ENCODE data around the gene GID4.

The GID4 gene

GRCh38 chr17:18099516-18099915 is 60.3 kb downstream of the GID4 start:
- no peak for DNase-seq (ENCODE audit: low read depth in 2 of 2, low spot score in 1 of 2)

DNA sequence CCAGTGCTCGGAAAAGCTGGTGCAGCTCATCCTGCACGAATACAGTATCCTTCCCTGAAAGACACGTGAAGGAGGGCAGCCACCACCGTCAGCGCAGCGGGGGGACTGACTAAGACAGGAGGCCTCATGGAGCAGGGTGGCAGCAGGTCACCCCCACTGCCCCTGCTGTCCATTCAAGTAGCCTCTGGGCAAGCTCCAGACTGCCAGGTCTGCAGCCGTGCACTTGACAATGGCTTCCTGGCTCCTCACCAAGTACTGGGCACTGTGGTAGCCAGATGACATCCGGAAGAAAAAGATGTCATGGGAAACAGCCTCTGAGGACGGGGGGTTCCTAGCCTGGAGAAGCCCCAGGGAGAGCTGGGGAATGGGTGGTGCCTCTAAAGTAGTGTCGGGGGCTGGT is 61.4 kb downstream of the GID4 start:
- no peak for DNase-seq (ENCODE audit: low read depth in 2 of 2, low spot score in 1 of 2)

DNA sequence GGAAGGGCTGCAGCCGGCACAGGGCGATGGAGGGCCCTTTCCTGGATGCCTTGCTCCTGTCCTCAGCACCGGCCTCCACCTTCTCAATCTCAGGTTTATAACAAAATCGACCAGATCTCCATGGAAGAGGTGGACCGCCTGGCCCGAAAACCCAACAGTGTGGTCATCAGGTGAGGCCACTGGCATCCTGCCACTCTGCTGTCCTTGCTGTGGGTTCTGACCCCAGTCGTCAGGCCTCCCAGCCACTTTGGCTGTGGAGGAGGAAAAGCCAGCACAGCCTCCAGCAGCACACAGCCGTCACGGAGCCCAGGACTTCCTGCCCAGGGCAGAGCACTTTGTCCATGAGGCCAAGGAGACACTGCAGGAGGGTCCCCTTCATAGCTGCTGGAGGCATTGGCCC is 62.6 kb downstream of the GID4 start:
- no peak for DNase-seq (ENCODE audit: low read depth in 2 of 2, low spot score in 1 of 2)

DNA sequence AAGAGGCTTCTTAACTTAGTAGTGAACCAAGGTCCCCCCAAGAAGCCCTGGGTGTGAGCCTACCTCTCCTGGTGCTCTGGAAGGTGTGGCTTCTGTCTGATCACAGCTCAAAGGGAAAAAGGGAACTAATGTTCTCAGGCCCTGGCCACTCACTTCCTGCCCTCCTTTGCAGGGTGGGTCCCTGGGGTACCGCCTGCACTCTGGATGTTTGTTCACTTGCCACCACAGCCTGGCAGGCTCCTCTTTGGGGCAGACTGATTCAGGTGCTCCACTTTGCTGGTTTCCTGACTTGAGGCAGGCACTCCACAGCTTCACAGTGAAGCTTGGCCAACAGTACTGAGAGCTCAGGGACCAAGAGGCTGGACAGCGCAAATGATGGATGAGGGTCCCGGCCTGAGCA is 63.4 kb downstream of the GID4 start:
- no peak for DNase-seq (ENCODE audit: low read depth in 2 of 2, low spot score in 1 of 2)

- DNase-seq (ENCODE audit: low read depth in 2 of 2, low spot score in 1 of 2): no peak
Observed at GRCh38 chr17:18105027-18105426, 65.8 kb downstream of the GID4 start.

DNA sequence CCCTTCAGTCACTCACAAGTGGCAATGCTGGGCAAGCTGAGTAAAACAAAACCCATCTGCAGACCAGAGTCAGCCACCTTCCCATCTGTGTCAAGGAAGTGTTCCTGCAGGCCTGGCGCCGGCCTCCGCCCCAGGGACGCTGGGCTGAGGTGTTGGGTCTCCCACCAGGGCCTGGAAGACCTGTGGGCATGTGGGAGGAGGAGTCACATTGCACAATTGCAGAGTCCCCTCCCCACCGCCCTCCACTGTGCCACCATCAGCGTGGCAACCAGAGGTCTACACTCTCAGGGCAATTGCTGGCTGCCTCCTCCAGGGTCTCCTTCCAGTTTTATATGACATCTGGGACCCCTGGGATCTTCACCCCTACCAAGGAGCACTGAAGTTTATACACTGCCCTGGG is 66.4 kb downstream of the GID4 start:
- DNase-seq (ENCODE audit: low read depth in 2 of 2, low spot score in 1 of 2): no peak

- no peak for DNase-seq (ENCODE audit: low read depth in 2 of 2, low spot score in 1 of 2)
Observed at GRCh38 chr17:18106211-18106610, 67.0 kb downstream of the GID4 start.

DNA sequence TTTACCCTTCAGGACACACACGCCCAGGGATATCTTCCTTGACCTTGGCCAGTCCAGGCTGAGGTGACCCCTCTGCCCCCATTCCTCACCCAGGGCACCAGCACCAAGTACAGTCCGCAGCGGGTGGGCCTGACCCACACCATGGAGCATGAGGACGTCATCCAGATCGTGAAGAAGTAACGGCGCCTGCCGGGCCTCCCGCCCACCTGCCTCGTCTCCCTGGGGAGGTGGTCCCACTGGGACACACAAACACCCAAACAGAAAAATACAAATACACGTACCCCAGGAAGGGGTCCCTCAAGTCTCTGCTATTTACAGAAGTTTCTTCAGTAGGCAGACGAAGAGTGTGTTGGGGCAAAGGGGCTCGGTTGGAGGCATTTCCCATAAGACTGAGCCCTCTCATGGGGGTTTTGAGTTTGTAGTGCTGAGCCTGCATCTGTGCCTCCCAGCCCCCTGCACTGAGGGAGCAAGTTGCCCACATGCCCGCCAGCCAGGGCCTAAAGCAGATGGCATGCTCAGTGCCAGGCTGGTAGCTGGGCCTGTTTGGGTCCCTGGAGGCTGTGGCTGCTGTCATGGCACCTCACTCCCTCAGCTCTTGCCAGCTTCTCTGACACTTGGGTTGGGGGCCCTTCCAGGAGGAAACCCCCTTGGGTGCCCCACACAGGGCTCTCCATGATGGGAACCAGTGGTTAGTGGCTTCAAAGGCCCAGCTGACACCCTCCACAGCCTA is 68.0 kb downstream of the GID4 start:
- no peak for DNase-seq (ENCODE audit: low read depth in 2 of 2, low spot score in 1 of 2)

DNA sequence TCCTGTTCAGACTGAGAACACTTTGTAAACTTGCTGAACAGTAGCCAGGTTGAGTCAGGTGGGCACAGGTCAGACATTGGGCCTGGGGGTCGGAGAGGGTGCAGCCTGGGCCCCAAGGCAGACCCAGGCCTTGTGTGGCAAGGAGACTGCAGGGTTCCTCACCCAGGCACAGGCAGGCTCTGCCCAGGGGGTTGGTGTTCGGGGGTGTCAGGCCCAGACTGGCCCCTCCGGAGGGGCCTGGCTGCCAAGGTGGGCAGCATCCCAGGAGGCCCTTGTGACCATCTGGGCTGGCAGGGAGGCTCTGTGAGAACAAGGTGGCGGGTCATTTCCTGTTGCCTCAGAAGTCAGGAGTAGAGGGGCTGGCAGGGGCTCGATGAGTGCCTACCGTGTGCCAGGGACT is 68.8 kb downstream of the GID4 start:
- no peak for DNase-seq (ENCODE audit: low read depth in 2 of 2, low spot score in 1 of 2)

GRCh38 chr17:18108401-18109312 is 69.4 kb downstream of the GID4 start, which contains the start of gene MYO15A:
MYO15A (plus strand) TSS chr17:18108756; CDS start chr17:18118801, 10,045 bp downstream.
- DNase-seq (ENCODE audit: low read depth in 2 of 2, low spot score in 1 of 2): no peak

DNA sequence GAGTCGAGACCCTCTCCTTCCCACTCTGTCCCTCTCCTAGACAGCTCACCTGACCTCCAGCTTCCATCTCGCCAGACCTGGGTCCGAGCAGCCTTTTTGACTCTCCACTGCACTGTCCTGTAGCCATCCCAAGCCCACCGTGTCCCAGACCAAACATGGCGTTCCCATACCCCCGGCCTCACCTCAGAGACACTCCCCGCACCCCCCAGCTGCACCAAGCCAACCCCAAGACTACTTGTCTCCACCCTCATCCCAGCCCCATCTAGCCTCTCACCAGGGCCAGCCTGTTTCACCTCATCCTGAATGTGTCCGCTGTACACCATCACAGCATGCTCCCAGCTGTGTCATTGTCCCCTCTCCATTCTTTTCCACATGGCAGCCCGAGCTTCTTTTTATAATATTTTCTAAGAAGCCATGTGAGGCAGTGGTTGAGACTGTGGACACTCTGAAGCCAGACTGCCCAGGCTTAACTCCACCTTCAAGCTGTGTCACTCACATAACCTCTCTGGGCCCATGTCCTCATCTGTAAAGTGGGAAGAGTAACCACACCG is 70.8 kb downstream of the GID4 start:
- no peak for DNase-seq (ENCODE audit: low read depth in 2 of 2, low spot score in 1 of 2)

GRCh38 chr17:18110636-18111145 is 71.5 kb downstream of the GID4 start:
- DNase-seq (ENCODE audit: low read depth in 2 of 2, low spot score in 1 of 2): no peak

DNA sequence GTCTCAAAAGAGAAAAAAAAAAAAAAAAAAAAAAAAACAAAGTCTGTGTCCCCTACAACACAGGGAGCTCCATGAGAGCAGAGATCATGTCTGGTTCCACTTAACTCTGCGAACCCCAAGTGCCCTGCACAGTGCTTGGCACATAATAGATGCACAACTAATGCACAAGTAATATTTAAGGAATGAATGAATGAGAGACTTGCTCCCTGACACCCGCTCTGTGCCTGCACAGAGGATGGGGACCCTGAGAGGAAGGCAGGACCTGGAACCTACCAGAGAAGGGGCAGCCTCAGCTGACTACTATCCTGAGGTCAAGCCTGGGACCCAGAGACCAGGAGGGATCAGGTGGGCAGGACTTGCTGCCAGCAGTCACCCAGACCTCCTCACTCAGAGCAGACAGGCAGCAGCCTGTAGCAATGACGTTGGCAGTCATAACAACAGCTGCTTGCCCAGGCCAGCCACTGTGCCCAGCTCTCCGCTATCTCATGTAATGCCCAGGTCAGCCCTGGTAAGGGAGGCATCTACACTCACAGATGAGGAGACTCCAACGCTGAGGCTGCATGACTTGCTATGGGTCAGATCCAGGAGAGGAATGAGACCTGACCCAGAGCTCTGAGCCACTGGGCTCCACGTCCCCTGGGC is 72.2 kb downstream of the GID4 start:
- no peak for DNase-seq (ENCODE audit: low read depth in 2 of 2, low spot score in 1 of 2)

DNA sequence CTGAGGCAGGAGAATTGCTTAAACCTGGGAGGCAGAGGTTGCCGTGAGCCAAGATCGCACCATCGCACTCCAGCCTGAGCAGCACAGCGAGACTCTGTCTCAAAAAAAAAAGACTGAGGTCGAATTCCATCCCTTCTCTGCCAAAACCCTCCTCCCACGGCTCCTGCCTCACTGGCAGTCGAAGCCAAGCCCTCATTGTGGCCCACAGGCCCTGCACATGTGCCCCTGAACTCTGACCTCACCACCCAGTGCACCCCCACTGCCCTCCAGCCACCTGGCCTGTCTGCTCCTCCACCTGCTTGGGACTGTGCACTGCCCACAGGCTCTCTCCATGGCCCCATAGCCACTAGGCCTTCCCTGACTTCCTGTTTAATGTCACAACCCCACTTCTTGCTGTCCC is 76.3 kb downstream of the GID4 start:
- DNase-seq (ENCODE audit: low read depth in 2 of 2, low spot score in 1 of 2): no peak

GRCh38 chr17:18116078-18116477 is 76.9 kb downstream of the GID4 start:
- no peak for DNase-seq (ENCODE audit: low read depth in 2 of 2, low spot score in 1 of 2)

- DNase-seq (ENCODE audit: low read depth in 2 of 2, low spot score in 1 of 2): no peak
Observed at GRCh38 chr17:18117533-18117932, 78.3 kb downstream of the GID4 start.
